ENCODE results near the gene FTH1. TPM values are rescaled to one million over a fixed set of nuclear protein-coding genes. Genes with fewer than 3 reads are reported as not detected.
A peak's percentile ranks its signal among the peaks of the same experiment; 100 is the strongest.

Gene FTH1
- total and polyA plus RNA-seq, 2 of the 8 experiments (the other 6 are each of a cell fraction or from before 2014, with no cell fraction given), result 1,153 to 1,461 TPM

- Histone ChIP-seq H4K5ac (ENCODE audit: insufficient read length, low read depth, low read length) (no peak overlapping the region), H3K4me2 (ENCODE audit: insufficient read depth in 1 of 2, low read depth in 2 of 2, low read length in 2 of 2) (no peak overlapping the region), H3K23ac (ENCODE audit: insufficient read length) (no peak overlapping the region), H2BK20ac (ENCODE audit: low read length) (no peak overlapping the region), H2AFZ (ENCODE audit: low read length) (no peak overlapping the region), H2BK15ac (ENCODE audit: low read length) (no peak overlapping the region), H3K4me1 (replicated peaks in 1 of 4; ENCODE audit: control insufficient read depth in 3 of 4, insufficient read depth in 4 of 4, low read length in 3 of 4) (no peaks in the 10 kb centered on the region; a peak in 1 of 7 replicates), H3K14ac (ENCODE audit: insufficient read length) (no peak overlapping the region), H3K9me3 (ENCODE audit: insufficient read depth in 2 of 2, low read depth in 1 of 2, low read length in 1 of 2) (no peaks in the 10 kb centered on the region), H3K9ac (replicated peaks in 1 of 4; ENCODE audit: extremely low read depth in 1 of 4, low read depth in 3 of 4, low read length in 3 of 4) (no peak overlapping the region), H2AK5ac (ENCODE audit: low read depth, low read length) (no peak overlapping the region), H3K4me3 (ENCODE audit: extremely low read depth in 1 of 4, insufficient read depth in 2 of 4, low read depth in 3 of 4, low read length in 4 of 4) (no peak overlapping the region), H2BK5ac (ENCODE audit: low read depth, low read length) (no peak overlapping the region), H3K18ac (ENCODE audit: extremely low read depth, low read length) (no peak overlapping the region), H3K27ac (ENCODE audit: low read depth, low read length) (no peak overlapping the region), H4K91ac (replicated peaks; ENCODE audit: insufficient read length, low read length) (no peak overlapping the region), H2BK120ac (replicated peaks; ENCODE audit: low read depth, low read length) (no peak overlapping the region), H4K8ac (ENCODE audit: extremely low read depth, insufficient read depth, low read length) (no peak overlapping the region), H3K4ac (replicated peaks; ENCODE audit: insufficient read length, low read depth, low read length) (no peak overlapping the region), H4K20me1 (replicated peaks in 1 of 2; ENCODE audit: control insufficient read depth in 1 of 2, insufficient read depth in 2 of 2, low read length in 2 of 2) (peaks cover 10 to 21% of the 10 kb centered on the region in 2 experiments), H3K79me2 (ENCODE audit: control insufficient read depth in 1 of 2, insufficient read depth in 2 of 2, low read length in 2 of 2) (peaks cover 14 to 26% of the 10 kb centered on the region in 2 experiments), H3K36me3 (ENCODE audit: control insufficient read depth in 2 of 4, insufficient read depth in 4 of 4, low read length in 3 of 4) (peaks cover 14 to 29% (median 28%) of the 10 kb centered on the region in 4 experiments; a peak in 7 of 8 replicates), H3K79me1 (ENCODE audit: low read depth, low read length) (peaks cover 2% of the 10 kb centered on the region), H3K56ac (replicated peaks; ENCODE audit: insufficient read length, low read depth, low read length) (no peak overlapping the region), H3K23me2 (ENCODE audit: low read depth, low read length) (peaks cover 5% of the 10 kb centered on the region; the same call in 1 of the 2 replicates), H2BK12ac (ENCODE audit: low read depth, low read length) (no peak overlapping the region), H3K27me3 (replicated peaks in 1 of 4; ENCODE audit: control insufficient read depth in 3 of 4, extremely low read depth in 1 of 4, insufficient read depth in 3 of 4, low read length in 3 of 4) (no peaks in the 10 kb centered on the region)
- CTCF ChIA-PET (ENCODE audit: partially characterized antibody), result interaction anchor here (0.6 to 6.0 kb wide), 8 partner anchors 17 to 165 kb away, joined by 3 to 38 read pairs (median 4); no protein-coding TSS in a partner anchor
- WGBS, 2 experiments (ENCODE audit: extremely low coverage in 1 of 2, insufficient coverage in 1 of 2, insufficient read length in 1 of 2, insufficient replicate concordance in 2 of 2, low coverage in 1 of 2, low lambda C conversion rate in 2 of 2, missing lambda C conversion rate in 1 of 2), result 87% methylated on average over 3 of the region's 3 CpGs; no CpG with 5 or more reads in 1 of the 2 experiments
- POLR2A ChIA-PET (ENCODE audit: partially characterized antibody), result interaction anchor here (0.8 to 25.7 kb wide), 16 partner anchors 3 to 145 kb away, joined by 3 to 458 read pairs (median 4); partner anchors contain the start of genes BEST1 and FTH1
- DNase-seq (ENCODE audit: low read depth in 1 of 2, low spot score in 2 of 2) (no peak), FAIRE-seq (no peak)
- TF ChIP-seq NRF1 (IDR thresholded peaks at IDR 0.05; ENCODE audit: low read depth, low read length) (no peak), KDM1A (IDR thresholded peaks at IDR 0.05; ENCODE audit: borderline replicate concordance, low read length) (no peak), POU5F1 (IDR thresholded peaks at IDR 0.05; ENCODE audit: low read depth, low read length) (no peak), HDAC6 (IDR thresholded peaks at IDR 0.05; ENCODE audit: low read depth, low read length) (no peak), SP1 (IDR thresholded peaks at IDR 0.05; ENCODE audit: low read depth, low read length) (no peak), MAFK (IDR thresholded peaks at IDR 0.05; ENCODE audit: low read depth, low read length) (no peak), KDM5A (IDR thresholded peaks at IDR 0.05; ENCODE audit: low read length) (no peak), GABPA (IDR thresholded peaks at IDR 0.05; ENCODE audit: borderline replicate concordance, insufficient read depth, low read length) (no peak), EZH2 (IDR thresholded peaks at IDR 0.05; ENCODE audit: low read depth, low read length, severe bottlenecking) (no peak), POLR2AphosphoS5 (IDR thresholded peaks at IDR 0.05; ENCODE audit: low read depth, low read length) (peak; percentile 94; the same call in 1 of the 2 replicates), TAF7 (optimal IDR thresholded peaks at IDR 0.05; ENCODE audit: borderline replicate concordance, low read depth, low read length) (peak; percentile 31), POLR2A (IDR thresholded peaks at IDR 0.05; ENCODE audit: control extremely low read depth in 1 of 2, low read depth in 2 of 2, low read length in 2 of 2) (peak in 1 of 2 experiments; percentile 89; a peak in 1 of 3 replicates)
Measured at GRCh38 chr11:61963016-61963281, 4.5 kb downstream of the FTH1 start.

All from H1 (cell line).